ENCODE data around the gene CCR2.

CCR2 gene

DNA sequence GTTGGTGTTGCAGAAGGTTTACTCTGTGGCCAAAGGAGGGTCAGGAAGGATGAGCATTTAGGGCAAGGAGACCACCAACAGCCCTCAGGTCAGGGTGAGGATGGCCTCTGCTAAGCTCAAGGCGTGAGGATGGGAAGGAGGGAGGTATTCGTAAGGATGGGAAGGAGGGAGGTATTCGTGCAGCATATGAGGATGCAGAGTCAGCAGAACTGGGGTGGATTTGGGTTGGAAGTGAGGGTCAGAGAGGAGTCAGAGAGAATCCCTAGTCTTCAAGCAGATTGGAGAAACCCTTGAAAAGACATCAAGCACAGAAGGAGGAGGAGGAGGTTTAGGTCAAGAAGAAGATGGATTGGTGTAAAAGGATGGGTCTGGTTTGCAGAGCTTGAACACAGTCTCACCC lies 20.8 kb downstream of the CCR2 start:
- Histone ChIP-seq H3K36me3 (ENCODE audit: control insufficient read depth, insufficient read depth, low read length) (no peaks in the 10 kb centered on the region), H3K27me3 (replicated peaks; ENCODE audit: control insufficient read depth, insufficient read depth, low read length) (peaks cover 4% of the 10 kb centered on the region), H3K4me3 (replicated peaks; ENCODE audit: low read depth, low read length) (no peak overlapping the region)
- no peak for DNase-seq (ENCODE audit: extremely low read depth, insufficient read length)
- TF ChIP-seq, protein P1, sequence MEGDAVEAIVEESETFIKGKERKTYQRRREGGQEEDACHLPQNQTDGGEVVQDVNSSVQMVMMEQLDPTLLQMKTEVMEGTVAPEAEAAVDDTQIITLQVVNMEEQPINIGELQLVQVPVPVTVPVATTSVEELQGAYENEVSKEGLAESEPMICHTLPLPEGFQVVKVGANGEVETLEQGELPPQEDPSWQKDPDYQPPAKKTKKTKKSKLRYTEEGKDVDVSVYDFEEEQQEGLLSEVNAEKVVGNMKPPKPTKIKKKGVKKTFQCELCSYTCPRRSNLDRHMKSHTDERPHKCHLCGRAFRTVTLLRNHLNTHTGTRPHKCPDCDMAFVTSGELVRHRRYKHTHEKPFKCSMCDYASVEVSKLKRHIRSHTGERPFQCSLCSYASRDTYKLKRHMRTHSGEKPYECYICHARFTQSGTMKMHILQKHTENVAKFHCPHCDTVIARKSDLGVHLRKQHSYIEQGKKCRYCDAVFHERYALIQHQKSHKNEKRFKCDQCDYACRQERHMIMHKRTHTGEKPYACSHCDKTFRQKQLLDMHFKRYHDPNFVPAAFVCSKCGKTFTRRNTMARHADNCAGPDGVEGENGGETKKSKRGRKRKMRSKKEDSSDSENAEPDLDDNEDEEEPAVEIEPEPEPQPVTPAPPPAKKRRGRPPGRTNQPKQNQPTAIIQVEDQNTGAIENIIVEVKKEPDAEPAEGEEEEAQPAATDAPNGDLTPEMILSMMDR (IDR thresholded peaks at IDR 0.05; ENCODE audit: insufficient read depth, low read length, poor library complexity, severe bottlenecking): no peak

DNA sequence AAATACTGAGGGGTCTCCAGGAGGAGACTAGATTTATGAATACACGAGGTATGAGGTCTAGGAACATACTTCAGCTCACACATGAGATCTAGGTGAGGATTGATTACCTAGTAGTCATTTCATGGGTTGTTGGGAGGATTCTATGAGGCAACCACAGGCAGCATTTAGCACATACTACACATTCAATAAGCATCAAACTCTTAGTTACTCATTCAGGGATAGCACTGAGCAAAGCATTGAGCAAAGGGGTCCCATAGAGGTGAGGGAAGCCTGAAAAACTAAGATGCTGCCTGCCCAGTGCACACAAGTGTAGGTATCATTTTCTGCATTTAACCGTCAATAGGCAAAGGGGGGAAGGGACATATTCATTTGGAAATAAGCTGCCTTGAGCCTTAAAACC lies 21.3 kb downstream of the CCR2 start:
- TF ChIP-seq, protein P1 (IDR thresholded peaks at IDR 0.05; ENCODE audit: insufficient read depth, low read length, poor library complexity, severe bottlenecking): no peak
- no peak for DNase-seq (ENCODE audit: extremely low read depth, insufficient read length)
- Histone ChIP-seq H3K36me3 (ENCODE audit: control insufficient read depth, insufficient read depth, low read length) (no peaks in the 10 kb centered on the region), H3K27me3 (replicated peaks; ENCODE audit: control insufficient read depth, insufficient read depth, low read length) (peaks cover 4% of the 10 kb centered on the region), H3K4me3 (replicated peaks; ENCODE audit: low read depth, low read length) (no peak overlapping the region)

DNA sequence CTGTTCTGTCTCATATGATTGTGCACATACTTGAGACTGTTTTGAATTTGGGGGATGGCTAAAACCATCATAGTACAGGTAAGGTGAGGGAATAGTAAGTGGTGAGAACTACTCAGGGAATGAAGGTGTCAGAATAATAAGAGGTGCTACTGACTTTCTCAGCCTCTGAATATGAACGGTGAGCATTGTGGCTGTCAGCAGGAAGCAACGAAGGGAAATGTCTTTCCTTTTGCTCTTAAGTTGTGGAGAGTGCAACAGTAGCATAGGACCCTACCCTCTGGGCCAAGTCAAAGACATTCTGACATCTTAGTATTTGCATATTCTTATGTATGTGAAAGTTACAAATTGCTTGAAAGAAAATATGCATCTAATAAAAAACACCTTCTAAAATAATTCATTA lies 21.9 kb downstream of the CCR2 start:
- TF ChIP-seq, protein P1 (IDR thresholded peaks at IDR 0.05; ENCODE audit: insufficient read depth, low read length, poor library complexity, severe bottlenecking): no peak
- Histone ChIP-seq H3K4me3 (replicated peaks; ENCODE audit: low read depth, low read length) (no peak overlapping the region), H3K27me3 (replicated peaks; ENCODE audit: control insufficient read depth, insufficient read depth, low read length) (peaks cover 4% of the 10 kb centered on the region), H3K36me3 (ENCODE audit: control insufficient read depth, insufficient read depth, low read length) (no peaks in the 10 kb centered on the region)
- DNase-seq (ENCODE audit: extremely low read depth, insufficient read length): no peak

DNA sequence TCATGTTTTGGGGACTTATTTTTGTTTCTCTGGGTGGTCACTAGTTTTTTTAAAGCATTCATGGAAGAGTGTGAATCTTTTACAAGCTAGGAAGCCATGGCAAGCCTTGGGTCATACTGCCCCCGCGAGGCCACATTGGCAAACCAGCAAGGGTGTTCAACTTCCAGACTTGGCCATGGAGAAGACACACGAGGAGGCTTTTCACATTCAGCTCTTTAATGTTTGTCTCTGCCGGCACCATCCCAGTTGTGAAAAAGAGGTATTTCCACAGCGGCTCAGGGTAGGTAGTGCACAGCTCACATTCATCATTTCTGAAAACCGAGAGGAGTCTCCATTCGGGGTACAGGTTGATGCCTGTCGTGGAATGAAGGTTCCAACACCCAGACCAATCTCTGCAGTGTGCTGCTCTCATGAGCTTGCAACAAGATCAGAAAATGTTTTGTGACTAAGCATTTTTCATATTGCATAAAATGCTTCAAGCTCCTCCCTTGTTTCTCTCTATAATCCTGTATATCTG lies 24.6 kb downstream of the CCR2 start:
- Histone ChIP-seq H3K27me3 (replicated peaks; ENCODE audit: control insufficient read depth, insufficient read depth, low read length) (peaks cover 4% of the 10 kb centered on the region), H3K4me3 (replicated peaks; ENCODE audit: low read depth, low read length) (no peak overlapping the region), H3K36me3 (ENCODE audit: control insufficient read depth, insufficient read depth, low read length) (no peaks in the 10 kb centered on the region)
- TF ChIP-seq, protein P1 (IDR thresholded peaks at IDR 0.05; ENCODE audit: insufficient read depth, low read length, poor library complexity, severe bottlenecking): peak; percentile 90
- peak; percentile 25 for DNase-seq (ENCODE audit: extremely low read depth, insufficient read length)

DNA sequence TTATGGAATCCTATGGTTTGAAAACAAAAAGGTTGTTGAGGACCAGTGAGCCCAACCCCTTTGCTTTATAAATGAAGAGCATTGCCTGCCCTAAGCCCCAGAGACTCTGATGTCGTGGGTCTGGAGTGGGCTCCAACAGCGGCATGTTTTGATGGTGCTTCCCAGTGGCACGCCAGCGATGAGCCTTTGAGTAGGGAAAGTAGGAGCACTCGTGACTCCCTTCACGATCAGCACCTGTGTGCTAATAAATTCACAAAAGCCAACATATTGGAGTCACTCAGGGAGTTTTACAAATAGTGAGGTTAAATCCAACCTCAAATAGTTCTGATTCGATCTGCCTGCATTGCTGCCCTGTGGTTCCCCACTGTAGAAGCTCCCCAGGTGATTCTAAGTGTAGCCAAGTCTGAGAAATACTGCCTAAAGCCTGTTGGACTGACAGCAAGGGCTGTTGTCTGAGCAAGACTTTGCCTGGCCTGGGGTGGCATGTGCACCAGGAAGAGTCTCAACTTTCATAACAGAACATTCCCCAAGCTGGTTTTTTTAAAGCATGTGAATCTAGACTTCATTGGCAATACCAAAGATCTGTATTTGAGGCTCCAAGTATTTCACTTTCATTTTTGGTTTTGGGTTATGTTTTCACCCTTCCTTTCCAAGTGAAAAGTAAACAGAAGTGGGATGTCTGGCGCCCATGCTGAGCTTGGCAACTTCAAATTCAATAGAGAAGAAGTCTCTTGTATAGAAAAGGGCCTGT lies 26.7 kb downstream of the CCR2 start:
- H3K27me3 ChIP-seq (replicated peaks; ENCODE audit: control insufficient read depth, insufficient read depth, low read length): no peaks in the 10 kb centered on the region
- no peak overlapping the region for H3K4me3 ChIP-seq (replicated peaks; ENCODE audit: low read depth, low read length)
- no peaks in the 10 kb centered on the region for H3K36me3 ChIP-seq (ENCODE audit: control insufficient read depth, insufficient read depth, low read length)
- no peak for DNase-seq (ENCODE audit: extremely low read depth, insufficient read length)
- TF ChIP-seq, protein P1 (IDR thresholded peaks at IDR 0.05; ENCODE audit: insufficient read depth, low read length, poor library complexity, severe bottlenecking): no peak
